HS-27A (cell line): ENCODE data around the gene VIPR2.
"Not testable (repeated sequence)": the region's sequence is repeated elsewhere in the genome, so short reads cannot be mapped to it uniquely, and the experiment has no call there.

Experiments
- DNase-seq: peaks from one replicate; pipeline ENCODE4 v3.0.0-alpha.2; 2012; ENCODE audit warnings: low read depth, missing footprints

Gene VIPR2

GRCh38 chr7:159091041-159091440 is 53.6 kb downstream of the VIPR2 start:
- no peak for DNase-seq

DNA sequence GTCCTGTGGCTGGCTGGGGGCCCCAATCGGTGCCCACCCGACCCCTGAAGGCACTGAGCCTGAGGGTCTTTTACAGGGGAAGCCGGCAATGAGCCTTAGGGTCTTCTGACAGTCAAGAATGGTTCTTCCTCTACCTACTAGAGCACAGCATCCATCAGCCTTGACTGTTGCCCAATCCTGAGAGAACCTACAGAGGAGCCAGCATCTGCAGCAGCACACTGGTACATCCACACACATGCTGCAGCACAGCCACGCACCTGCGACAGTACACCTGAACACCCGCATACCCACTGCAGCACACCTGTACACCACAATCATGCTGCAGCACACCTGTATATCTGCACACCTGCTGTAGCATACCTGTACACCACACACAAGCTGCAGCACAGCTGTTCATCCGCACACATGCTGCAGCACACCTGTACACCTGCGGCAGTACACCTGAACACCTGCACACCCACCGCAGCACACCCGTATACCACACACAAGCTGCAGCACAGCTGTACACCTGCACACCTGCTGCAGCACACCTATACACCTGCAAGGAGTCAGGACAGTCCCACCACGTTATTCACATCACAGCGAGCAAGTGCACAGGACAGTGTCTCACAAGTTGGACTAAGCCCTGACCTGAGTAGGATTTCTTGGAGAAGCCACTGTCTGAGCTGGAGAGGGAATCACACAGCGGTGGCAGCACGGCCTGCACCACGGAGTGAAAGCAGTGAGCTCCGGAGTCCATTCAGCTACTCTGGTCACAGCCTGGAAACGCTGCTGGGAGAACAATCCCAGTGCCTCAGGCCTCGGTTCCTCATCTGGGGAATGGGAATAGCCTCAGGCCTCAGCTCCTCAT is 56.4 kb downstream of the VIPR2 start:
- no peak for DNase-seq

- no peak for DNase-seq
Observed at GRCh38 chr7:159086301-159086925, 58.3 kb downstream of the VIPR2 start.

- DNase-seq = no peak
Observed at GRCh38 chr7:159084069-159084801, 60.4 kb downstream of the VIPR2 start.

DNA sequence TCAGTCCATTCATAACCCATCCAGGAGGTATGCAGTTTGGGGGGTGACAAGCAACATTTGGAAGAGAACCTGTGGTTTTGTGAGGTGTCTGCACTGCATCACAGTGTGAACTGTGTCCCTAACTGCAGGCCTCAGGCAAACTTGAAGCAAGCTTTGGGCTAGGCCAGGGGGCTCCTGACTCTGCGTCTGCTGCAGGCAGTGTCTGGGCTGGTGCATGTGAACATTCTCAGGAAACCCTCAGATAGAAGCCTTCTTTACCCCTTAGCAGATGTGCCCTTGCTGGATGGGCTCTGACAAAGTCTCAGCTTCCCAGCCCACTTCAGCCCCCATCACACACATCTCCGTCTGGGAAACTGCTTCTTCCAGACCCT is 61.0 kb downstream of the VIPR2 start:
- no peak for DNase-seq

- no peak for DNase-seq
Observed at GRCh38 chr7:159083001-159083697, 61.5 kb downstream of the VIPR2 start.

- DNase-seq = not testable (repeated sequence)
Observed at GRCh38 chr7:159082075-159082474, 62.6 kb downstream of the VIPR2 start.

DNA sequence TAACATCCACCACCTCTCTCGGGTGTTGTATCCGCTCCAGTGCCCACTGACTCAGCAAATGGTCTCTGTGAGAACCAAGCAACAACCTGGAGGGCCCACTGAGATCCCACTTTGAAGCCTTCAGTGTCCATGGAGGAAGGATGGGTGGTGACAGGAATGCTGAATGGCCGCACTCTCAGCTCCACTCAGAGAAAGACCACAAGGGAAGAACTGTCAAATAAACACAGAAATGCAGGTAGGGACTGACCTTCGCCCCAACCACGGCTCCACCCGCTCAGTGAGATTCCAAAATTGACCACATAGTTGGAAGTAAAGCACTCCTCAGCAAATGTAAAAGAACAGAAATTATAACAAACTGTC is 65.8 kb downstream of the VIPR2 start:
- no peak for DNase-seq

- no peak for DNase-seq
Observed at GRCh38 chr7:159078193-159078910, 66.3 kb downstream of the VIPR2 start.

GRCh38 chr7:159076333-159076732 is 68.3 kb downstream of the VIPR2 start:
- DNase-seq = no peak

DNA sequence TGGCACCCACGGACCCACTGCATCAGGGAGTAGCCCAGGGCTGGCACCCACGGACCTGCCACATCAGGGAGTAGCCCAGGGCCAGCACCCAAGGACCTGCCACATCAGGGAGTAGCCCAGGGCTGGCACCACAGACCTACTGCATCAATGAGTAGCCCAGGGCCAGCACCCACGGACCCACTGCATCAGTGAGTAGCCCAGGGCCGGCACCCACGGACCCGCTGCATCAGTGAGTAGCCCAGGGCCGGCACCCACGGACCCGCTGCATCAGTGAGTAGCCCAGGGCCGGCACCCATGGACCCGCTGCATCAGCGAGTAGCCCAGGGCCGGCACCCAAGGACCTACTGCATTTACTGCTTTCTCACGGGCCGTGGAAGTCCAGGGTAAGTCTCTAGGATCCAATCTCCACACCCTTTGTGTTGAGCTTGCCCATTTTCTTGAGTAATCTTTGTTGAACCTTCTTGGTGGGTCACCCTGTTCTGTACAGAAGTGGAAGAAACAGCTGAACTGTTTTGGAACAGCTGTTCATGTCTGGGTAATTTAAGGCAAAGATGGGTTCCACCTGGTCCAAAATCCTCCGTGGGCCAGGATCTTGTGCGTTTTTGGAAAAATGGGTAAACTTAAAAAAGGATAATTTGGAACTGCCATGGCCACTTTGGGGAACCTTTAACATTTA is 69.0 kb downstream of the VIPR2 start:
- DNase-seq = no peak

GRCh38 chr7:159071260-159071659 is 73.4 kb downstream of the VIPR2 start:
- DNase-seq = no peak

- no peak for DNase-seq
Observed at GRCh38 chr7:159070431-159071148, 74.1 kb downstream of the VIPR2 start.

DNA sequence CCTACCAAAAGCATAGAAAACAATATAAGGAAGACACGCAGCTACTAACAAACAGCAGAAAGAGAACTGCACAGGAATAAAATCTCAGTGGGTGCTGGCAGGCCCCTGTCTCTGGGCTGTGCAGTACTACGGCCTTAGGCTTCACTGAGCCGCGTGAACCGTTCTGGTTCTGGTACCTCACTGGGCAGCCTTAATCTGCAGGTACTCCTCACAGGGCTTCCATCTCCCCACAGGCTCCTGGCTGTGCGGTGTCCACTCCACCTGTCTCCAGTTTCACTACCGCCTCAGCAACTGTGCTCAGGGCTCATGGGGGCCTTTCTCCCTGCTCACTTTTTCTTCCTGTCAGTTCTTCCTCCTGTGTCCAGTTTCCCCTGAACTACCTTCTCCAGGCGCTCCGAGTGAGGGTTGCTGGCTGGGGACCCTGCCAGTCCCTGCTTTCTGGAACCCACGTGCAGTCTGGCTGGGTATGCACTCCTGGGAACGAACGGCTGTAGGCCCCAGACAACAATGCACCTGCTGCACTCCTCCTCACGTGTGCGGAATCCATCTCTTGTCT is 75.7 kb downstream of the VIPR2 start:
- no peak for DNase-seq

DNA sequence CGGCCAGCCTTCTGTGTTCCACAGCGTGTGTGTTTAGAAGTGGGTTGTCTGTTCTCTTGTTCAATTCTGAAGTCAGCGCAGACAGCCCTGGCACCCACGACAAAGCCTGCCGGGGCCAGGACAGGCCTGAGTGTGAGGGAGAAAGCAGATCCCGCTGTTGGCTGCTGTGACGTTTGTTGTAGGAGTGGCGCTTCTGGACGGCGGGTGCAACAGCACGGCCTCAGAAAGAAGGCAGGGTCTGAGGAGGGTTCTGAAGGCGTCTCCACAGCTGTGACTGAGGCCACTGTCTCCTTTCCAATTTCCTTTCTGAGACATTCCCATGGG is 76.2 kb downstream of the VIPR2 start:
- no peak for DNase-seq

GRCh38 chr7:159067576-159068487 is 76.8 kb downstream of the VIPR2 start:
- DNase-seq = no peak

GRCh38 chr7:159066816-159067575 is 77.7 kb downstream of the VIPR2 start:
- DNase-seq = no peak

GRCh38 chr7:159065852-159066480 is 78.7 kb downstream of the VIPR2 start:
- no peak for DNase-seq
